ENCODE results near the gene MACROD2. TPM values are rescaled to one million over a fixed set of nuclear protein-coding genes. Genes with fewer than 3 reads are reported as not detected.

MACROD2 gene
- total RNA-seq, 1 donor from 2014 or later: 1.6 TPM

- no peak for FAIRE-seq
- Histone ChIP-seq H3K36me3 (ENCODE audit: control insufficient read depth, insufficient read depth, low read length) (no peaks in the 10 kb centered on the region), H3K4me3 (ENCODE audit: low read depth, low read length) (no peak overlapping the region), H3K27me3 (ENCODE audit: control insufficient read depth, insufficient read depth, low read length) (no peaks in the 10 kb centered on the region)
- TF ChIP-seq CTCF (IDR thresholded peaks at IDR 0.05; ENCODE audit: insufficient read depth, low read length, severe bottlenecking): no peak
- DNase-seq (ENCODE audit: low read depth): no peak
These were observed 1117.9 kb downstream of the MACROD2 start for GRCh38 chr20:15113144-15113773.

GRCh38 chr20:15119852-15120487 is 1124.7 kb downstream of the MACROD2 start:
- DNase-seq (ENCODE audit: low read depth) (no peak), FAIRE-seq (no peak)
- H3K4me3 ChIP-seq (ENCODE audit: low read depth, low read length): no peak overlapping the region
- no peaks in the 10 kb centered on the region for H3K36me3 ChIP-seq (ENCODE audit: control insufficient read depth, insufficient read depth, low read length)
- TF ChIP-seq CTCF (IDR thresholded peaks at IDR 0.05; ENCODE audit: insufficient read depth, low read length, severe bottlenecking): no peak
- no peaks in the 10 kb centered on the region for H3K27me3 ChIP-seq (ENCODE audit: control insufficient read depth, insufficient read depth, low read length)

GRCh38 chr20:15122613-15123012 is 1127.3 kb downstream of the MACROD2 start:
- TF ChIP-seq CTCF (IDR thresholded peaks at IDR 0.05; ENCODE audit: insufficient read depth, low read length, severe bottlenecking): no peak
- DNase-seq (ENCODE audit: low read depth) (no peak), FAIRE-seq (no peak)
- Histone ChIP-seq H3K27me3 (ENCODE audit: control insufficient read depth, insufficient read depth, low read length) (no peaks in the 10 kb centered on the region), H3K36me3 (ENCODE audit: control insufficient read depth, insufficient read depth, low read length) (no peaks in the 10 kb centered on the region), H3K4me3 (ENCODE audit: low read depth, low read length) (no peak overlapping the region)

GRCh38 chr20:15131176-15131575 is 1135.9 kb downstream of the MACROD2 start:
- no peaks in the 10 kb centered on the region for H3K27me3 ChIP-seq (ENCODE audit: control insufficient read depth, insufficient read depth, low read length)
- no peaks in the 10 kb centered on the region for H3K36me3 ChIP-seq (ENCODE audit: control insufficient read depth, insufficient read depth, low read length)
- no peak for TF ChIP-seq CTCF (IDR thresholded peaks at IDR 0.05; ENCODE audit: insufficient read depth, low read length, severe bottlenecking)
- FAIRE-seq: no peak
- H3K4me3 ChIP-seq (ENCODE audit: low read depth, low read length): no peak overlapping the region
- DNase-seq (ENCODE audit: low read depth): no peak

- no peak overlapping the region for H3K4me3 ChIP-seq (ENCODE audit: low read depth, low read length)
- H3K27me3 ChIP-seq (ENCODE audit: control insufficient read depth, insufficient read depth, low read length): no peaks in the 10 kb centered on the region
- no peaks in the 10 kb centered on the region for H3K36me3 ChIP-seq (ENCODE audit: control insufficient read depth, insufficient read depth, low read length)
- FAIRE-seq (no peak), DNase-seq (ENCODE audit: low read depth) (no peak)
- TF ChIP-seq CTCF (IDR thresholded peaks at IDR 0.05; ENCODE audit: insufficient read depth, low read length, severe bottlenecking): no peak
These were observed 1143.3 kb downstream of the MACROD2 start for GRCh38 chr20:15138548-15139126.

All from bronchial epithelial cell (primary cell).